ENCODE measurements around the gene VPS13A. TPM values are rescaled to one million over a fixed set of nuclear protein-coding genes. Genes with fewer than 3 reads are reported as not detected.

The VPS13A gene
- total RNA-seq, 1 experiment from 2014 or later: 52.8 TPM

- TF ChIP-seq REST (IDR thresholded peaks at IDR 0.05; ENCODE audit: low read depth) (no peak), SIN3A (IDR thresholded peaks at IDR 0.05; ENCODE audit: low read depth) (no peak), JUND (IDR thresholded peaks at IDR 0.05) (no peak), CEBPB (IDR thresholded peaks at IDR 0.05; ENCODE audit: low read depth) (no peak), SRF (IDR thresholded peaks at IDR 0.05; ENCODE audit: low read depth) (no peak), CBX3 (IDR thresholded peaks at IDR 0.05; ENCODE audit: low read depth) (no peak)
Measured at GRCh38 chr9:77386187-77386586, 208.9 kb downstream of the VPS13A start (continued).

DNA sequence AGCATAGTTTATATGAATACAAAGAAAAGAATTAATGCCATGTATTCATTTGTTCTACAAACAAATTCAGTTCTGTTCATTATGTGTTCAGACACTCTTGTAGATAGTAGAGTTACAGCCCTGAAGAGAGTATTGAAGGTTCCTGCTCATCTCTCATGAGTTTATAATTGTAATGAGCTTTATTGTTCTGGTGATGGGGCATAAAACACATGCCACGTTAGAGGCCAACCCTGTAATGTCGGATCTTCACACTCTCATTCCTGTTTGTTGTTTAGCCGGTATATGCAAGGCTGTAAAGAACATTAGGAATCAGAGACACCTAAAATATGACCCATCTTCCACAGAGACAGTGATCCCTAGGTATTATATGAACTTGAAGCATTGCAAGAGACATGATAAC is 214.5 kb downstream of the VPS13A start:
- H3K9me2 ChIP-seq (ENCODE audit: insufficient read depth): no peaks in the 10 kb centered on the region
- no peaks in the 10 kb centered on the region for H3K79me2 ChIP-seq (ENCODE audit: insufficient read depth, low read length)
- no peak overlapping the region for H3K4me3 ChIP-seq (replicated peaks in 1 of 2; ENCODE audit: low read depth in 1 of 2, low read length in 2 of 2)
- DNase-seq (ENCODE audit: low read depth, low spot score) (no peak), ATAC-seq (no peak)
- no peak overlapping the region for H3K9ac ChIP-seq (ENCODE audit: low read length)
- ChIA-PET CTCF (no interaction called here), RAD21 (ENCODE audit: low non-redundant PET in 1 of 2, low total read pairs in 2 of 2, uncharacterized antibody in 2 of 2, unreplicated experiment in 2 of 2) (no interaction called here), POLR2A (no interaction called here)
- no peaks in the 10 kb centered on the region for H3K36me3 ChIP-seq (ENCODE audit: control insufficient read depth in 1 of 2, insufficient read depth in 2 of 2, low read length in 2 of 2)
- BruUV-seq (replicated peaks): no TSS peak
- no peak overlapping the region for H3K27ac ChIP-seq (ENCODE audit: low read depth, low read length)
- TF ChIP-seq ATF3 (IDR thresholded peaks at IDR 0.05): no peak
- TF ChIP-seq, protein P1, sequence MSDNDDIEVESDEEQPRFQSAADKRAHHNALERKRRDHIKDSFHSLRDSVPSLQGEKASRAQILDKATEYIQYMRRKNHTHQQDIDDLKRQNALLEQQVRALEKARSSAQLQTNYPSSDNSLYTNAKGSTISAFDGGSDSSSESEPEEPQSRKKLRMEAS (IDR thresholded peaks at IDR 0.05): no peak
- TF ChIP-seq CEBPB (IDR thresholded peaks at IDR 0.05; ENCODE audit: low read depth): no peak
- TF ChIP-seq TCF7L2 (IDR thresholded peaks at IDR 0.05; ENCODE audit: borderline replicate concordance, extremely low read depth, insufficient read depth, insufficient read length): no peak
- TF ChIP-seq JUND (IDR thresholded peaks at IDR 0.05): no peak
- no peak for TF ChIP-seq EGR1 (IDR thresholded peaks at IDR 0.05; ENCODE audit: low read depth)
- TF ChIP-seq SRF (IDR thresholded peaks at IDR 0.05; ENCODE audit: low read depth): no peak
- no peak overlapping the region for H2AFZ ChIP-seq (ENCODE audit: low read depth, low read length, poor library complexity, severe bottlenecking)
- H3K4me1 ChIP-seq (ENCODE audit: control insufficient read depth in 1 of 2, insufficient read depth in 2 of 2, low read length in 2 of 2): no peaks in the 10 kb centered on the region
- H3K9me3 ChIP-seq (ENCODE audit: control insufficient read depth in 1 of 2, insufficient read depth in 1 of 2, low read depth in 1 of 2, low read length in 2 of 2): no peaks in the 10 kb centered on the region
- no peaks in the 10 kb centered on the region for H3K27me3 ChIP-seq (ENCODE audit: insufficient read depth, low read length)
- no peaks in the 10 kb centered on the region for H4K20me1 ChIP-seq (ENCODE audit: insufficient read depth)
- intact Hi-C loops (cut with micrococcal nuclease): no loop called here
- no peak overlapping the region for H3K4me2 ChIP-seq (ENCODE audit: low read length)

All from HCT116 (cell line).